Endometrium (tissue), 2 donors: ENCODE results near the gene L3HYPDH.
"Not testable (repeated sequence)": the region's sequence is repeated elsewhere in the genome, so short reads cannot be mapped to it uniquely, and the experiment has no call there.

Experiments used
- FAIRE-seq: peaks from 2 replicates; lab custom pipeline; 2012; peaks lifted over from hg19 to GRCh38; lab: Jason Lieb, UNC
- donor health status: control.
- donor health status: control.

Gene L3HYPDH

DNA sequence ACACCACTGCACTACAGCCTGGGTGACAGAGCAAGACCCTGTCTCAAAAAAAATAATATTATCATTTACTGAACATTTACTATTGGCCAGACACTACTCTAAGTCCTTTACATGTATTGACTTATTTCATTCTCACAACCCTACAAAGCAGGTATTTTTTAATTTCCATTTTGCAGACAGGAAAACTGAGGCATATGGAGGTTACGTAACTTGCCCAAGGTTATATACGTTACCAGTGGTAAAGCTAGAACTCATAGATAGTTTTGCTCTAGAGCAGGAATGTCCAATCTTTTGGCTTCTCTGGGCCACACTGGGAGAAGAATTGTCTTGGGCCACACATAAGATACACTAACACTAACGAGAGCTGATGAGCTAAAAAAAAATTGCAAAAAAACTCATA is 5.7 kb downstream of the L3HYPDH start:
- no peak for FAIRE-seq

DNA sequence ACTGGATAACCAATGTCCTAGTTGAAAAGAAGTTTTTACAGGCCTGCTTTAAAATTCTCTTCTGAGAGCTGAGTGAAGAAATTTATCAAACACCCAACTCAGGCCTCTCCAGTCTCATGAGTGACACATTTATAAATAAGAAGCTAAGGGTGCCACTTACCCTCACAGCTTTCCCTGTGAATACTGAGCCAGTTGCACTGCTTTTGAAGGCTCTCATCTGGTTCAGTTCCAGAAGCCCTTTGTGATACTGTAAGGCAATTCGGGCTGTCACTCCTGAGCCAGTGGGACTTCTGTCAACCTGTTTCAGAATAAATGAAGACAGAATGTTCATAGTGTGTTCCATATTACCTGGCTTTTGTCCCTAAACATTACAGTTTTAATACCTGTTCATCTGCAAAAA is 8.5 kb downstream of the L3HYPDH start:
- FAIRE-seq: no peak

DNA sequence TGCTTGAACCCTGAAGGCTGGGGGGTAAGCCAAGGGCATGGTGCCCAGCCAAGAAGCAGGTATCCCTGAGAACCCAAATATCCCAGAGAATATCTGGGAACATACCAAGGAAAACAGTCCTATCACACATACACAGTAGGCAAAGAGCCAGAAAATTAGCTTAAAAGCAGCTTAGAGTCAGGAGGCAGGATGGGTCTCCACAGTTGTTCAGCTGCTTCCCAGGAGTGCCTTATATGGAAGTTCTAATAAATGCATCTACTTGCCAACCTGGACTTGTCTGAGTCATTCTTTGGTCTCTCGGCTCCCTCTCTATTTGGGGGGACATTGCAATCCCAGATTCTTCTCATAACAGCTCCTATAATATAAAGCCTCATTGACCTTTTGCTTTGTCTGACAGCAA is 10.0 kb downstream of the L3HYPDH start:
- FAIRE-seq: no peak

DNA sequence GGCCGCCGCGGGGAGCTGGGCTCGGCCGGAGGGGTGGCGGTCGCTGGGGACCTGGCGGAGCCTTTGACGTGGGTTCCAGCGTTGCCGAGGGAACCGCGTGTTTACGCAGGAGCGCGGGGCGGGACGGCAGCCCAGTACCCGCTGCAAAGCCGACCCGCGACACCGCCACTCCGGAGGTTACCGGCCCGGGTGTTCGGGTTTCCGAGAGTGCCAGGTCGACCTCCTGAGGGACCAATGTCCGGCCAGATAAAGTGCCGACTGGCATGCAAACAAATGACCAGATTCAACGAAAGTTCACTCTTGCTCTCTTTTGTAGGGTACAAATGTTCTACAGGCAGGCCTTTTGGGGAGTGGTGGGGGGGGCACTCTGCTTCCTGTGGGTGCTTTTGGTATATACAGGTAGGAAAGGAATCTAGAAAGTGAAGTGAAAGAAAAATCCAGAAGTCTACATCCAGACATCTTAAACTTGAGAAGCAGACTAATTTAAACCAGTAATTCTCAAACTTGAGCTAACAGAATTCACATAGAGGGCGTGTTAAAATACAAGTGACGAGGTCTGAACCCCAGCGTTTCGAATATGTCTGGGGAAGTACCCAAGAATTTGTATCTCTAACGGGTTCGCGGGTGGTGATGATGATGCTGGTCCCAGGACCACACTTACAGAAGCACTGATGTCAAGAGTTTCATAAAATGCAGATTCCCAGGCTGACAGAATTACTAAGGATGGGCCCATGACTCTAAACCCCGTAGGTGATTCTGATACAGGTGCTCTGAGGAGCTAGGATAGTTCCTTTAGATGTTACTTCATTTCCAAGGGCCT is 18.7 kb downstream of the L3HYPDH start, which contains the start of gene GPR135:
Gene GPR135 (minus strand): TSS at position 65 of the 820 bp plus-strand sequence. CDS start 154 bp downstream, outside the sequence.
- no peak for FAIRE-seq

DNA sequence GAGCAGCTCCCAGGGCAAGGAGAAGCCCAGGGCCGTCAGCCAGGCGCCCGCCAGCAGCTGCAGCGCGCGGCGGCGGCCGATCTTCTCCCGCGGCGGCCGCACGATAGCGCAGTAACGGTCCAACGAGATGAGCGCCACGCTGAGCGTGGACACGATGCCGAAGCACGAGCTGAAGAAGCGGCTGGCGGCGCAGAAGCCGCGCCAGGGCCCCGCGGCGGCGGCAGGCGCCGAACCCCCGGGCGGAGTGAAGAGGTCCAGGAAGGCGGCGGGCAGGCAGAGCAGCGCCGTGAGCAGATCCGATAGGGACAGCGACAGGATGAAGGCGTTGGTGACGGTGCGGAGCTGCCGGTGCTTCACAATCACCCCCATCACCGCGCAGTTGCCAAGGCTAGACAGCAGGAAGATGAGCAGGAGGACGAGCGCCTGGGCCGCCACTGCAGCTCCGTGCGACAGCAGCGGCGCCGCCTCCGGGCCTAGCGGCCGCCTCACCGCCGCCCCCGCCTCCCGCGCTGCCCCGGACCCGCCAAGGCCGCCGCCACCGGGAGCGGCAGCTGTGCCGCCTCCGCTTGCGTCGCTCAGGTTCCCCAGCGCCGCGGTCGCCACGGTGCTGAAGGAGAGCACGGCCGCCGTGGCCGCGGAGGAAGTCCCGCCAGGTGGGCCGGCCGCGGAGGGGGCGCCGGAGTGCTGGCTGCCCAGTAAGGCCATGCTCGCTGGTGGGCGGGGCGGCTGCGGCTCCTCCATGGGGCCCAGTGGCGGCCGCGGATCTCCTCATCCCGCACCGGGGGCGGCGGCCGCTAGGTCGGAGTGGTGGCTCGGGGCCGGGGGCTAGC is 19.5 kb downstream of the L3HYPDH start:
- no peak for FAIRE-seq

DNA sequence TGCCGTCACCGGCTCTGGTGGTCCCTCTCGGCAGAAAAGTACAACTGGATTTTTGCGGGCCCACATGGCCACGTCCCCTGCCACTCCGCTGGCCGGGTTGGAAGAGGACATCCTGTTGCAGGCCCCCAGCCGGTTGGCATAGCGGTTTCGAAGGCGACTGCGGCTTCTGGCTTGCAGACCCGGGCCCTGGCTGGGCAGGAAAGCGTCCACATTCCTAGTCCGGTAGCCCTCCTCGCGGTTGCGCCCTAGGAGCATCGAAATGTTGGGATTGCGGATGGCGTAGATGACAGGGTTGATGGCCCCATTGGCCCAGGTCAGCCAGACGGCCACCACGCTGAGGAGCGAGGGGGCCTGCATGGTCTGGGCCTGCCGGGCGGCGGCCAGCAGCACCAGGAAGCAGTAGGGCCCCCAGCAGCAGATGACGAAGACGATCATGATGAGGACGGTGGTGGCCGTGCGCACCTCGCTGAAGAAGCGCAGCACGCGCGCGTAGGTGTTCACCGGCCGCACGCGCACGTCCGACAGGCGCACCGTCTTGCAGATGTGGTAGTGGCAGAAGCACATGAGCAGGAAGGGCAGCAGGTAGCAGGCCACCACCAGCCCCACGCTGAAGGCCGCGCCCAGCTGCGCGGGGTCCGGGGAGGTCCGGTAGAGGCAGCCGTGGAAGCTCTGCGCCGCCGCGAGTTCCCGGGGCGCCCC is 20.3 kb downstream of the L3HYPDH start:
- FAIRE-seq: no peak

DNA sequence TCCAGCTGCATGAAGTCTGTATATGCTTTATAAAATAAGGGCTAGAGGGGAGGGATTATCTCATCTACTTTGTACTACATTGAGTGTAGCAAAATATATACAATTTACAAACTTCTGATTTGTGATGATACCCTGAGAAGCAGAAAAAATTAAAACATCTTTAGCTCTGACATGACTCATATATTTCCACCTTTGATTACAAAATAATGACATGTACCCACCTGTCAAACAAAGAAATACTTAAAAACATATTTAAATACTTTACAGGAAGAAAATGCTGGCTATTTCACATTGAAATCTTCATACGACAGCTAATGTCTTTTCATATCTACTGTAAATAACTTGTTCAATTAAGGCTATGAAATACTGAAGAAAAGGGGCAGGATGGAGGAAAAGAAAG is 22.3 kb downstream of the L3HYPDH start:
- no peak for FAIRE-seq

GRCh38 chr14:59460378-59460777 is 23.8 kb downstream of the L3HYPDH start:
- FAIRE-seq: no peak

DNA sequence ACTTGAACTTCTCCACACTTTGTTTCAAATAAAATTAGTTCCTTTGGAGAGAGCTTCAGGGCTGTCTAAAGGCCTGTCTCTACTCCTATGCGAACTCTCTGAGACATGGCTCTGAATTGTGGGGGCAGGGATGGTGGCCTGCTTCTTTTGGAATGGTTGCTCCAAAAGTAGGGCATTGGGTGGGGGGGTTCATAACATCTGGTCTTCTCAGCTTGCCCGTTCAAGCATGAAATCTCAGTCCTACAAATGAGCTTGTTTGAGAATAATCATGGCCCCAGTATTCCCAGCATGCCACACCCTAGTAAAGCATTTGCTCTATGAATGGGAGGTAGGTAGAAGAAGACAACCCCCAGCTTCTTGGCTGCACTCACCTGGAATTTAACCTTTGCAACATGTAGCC is 25.7 kb downstream of the L3HYPDH start:
- FAIRE-seq: no peak

GRCh38 chr14:59455411-59455810 is 28.8 kb downstream of the L3HYPDH start:
- no peak for FAIRE-seq

- no peak for FAIRE-seq
These were observed 30.1 kb downstream of the L3HYPDH start for GRCh38 chr14:59454139-59454538.

DNA sequence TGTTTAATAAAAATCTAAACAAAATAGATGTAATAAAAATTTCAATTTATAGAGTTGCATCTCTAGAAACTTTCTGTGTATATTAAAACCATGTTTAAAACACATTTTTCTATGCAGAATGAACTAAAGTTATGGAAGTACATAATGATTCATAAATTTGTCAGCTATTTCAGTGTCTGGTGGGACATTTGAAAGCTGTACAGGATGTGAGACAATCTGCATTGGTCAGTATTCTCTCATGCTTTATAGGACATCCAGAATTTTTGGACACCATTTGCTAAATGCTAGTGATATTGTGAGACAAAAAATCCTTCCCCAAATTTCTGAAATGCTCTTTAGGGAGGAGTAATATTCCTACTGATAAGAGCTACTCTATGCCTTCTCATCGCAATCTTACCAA is 32.4 kb downstream of the L3HYPDH start:
- FAIRE-seq: no peak

DNA sequence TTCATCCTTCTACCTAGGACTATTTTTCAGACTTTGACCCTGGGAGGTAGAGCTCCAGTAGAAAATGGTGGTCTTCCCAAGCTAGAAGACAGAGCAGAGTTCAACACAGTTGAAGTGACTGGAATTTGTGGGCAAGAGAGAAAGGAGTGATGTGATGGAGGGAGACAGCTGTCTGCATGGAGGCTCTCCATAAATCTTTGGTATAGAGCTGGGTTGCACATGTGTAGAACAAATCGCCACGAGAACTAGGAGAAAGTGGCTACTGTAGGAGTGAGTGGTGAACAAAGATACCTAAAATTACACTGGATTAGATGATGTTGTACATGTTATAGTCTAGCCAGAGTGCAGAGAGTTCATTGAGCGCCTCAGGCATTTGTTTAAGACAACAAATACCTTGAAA is 33.5 kb downstream of the L3HYPDH start:
- FAIRE-seq: no peak

DNA sequence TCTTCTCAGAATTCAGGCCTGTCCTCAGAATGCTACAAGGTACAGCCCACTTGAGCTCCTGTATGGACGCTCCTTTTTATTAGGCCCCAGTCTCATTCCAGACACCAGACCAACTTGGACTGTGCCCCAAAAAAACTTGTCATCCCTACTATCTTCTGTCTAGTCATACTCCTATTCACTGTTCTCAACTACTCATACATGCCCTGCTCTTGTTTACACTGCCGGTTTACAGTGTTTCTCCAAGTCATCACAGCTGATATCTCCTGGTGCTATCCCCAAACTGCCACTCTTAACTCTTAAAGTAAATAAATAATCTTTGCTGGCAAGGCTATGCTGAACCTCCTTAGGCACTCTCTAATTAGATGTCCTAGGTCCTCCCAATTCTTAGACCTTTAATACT is 35.5 kb downstream of the L3HYPDH start:
- FAIRE-seq: not testable (repeated sequence)

- no peak for FAIRE-seq
These were observed 44.8 kb downstream of the L3HYPDH start for GRCh38 chr14:59439256-59439965.

- no peak for FAIRE-seq
These were observed 46.0 kb downstream of the L3HYPDH start for GRCh38 chr14:59438195-59438647.

- FAIRE-seq: no peak
These were observed 48.2 kb downstream of the L3HYPDH start for GRCh38 chr14:59435987-59436386.

- FAIRE-seq: no peak
These were observed 49.1 kb downstream of the L3HYPDH start for GRCh38 chr14:59435101-59435500.

- FAIRE-seq: no peak
These were observed 54.4 kb downstream of the L3HYPDH start for GRCh38 chr14:59429790-59430189.

GRCh38 chr14:59428581-59429012 is 55.6 kb downstream of the L3HYPDH start:
- peak; percentile 89 for FAIRE-seq

DNA sequence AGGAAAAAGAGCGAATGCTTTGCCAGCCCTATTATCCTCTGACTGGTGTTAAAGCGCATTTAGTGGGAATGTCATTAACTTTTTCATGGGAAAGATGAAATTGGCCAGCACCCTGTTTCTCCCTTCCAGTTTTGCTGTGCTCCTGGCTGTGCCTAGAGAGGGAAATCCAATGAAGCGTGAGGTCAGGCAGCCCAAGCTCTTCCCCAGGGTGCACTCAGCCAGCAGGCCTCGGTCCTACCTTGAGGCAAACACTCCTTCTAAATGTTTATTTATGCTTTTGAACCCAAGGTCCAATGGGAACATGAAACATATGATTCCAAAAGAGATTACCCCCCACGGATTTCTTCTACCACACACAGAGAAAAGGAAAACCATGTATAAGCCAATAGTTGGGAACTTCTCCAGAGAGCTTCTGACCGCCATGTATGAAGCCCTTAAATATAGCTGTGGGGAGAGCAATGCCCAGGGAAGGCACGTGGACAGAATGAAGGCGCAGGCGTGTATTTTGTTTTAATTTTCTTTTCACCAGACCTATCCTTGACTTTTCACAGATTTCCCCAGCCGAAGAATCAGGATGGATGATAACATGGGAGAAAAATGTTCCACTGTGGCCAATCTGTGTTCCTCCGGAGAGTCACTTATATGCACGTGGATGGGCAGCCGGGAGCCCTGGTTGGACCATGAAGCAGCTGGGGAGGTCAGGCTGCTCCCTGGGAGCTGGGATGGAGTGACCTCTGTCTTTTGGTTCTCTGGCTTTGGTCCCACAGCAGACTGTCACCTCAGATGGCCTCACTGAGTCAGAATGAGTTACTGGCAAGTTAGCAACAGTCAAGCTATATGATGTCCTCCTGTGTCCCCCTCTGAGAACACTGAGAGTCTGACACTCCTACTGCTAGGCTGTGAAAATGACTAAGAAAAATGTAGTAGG is 56.3 kb downstream of the L3HYPDH start:
- peak; percentile 48 for FAIRE-seq
